ENCODE measurements around the gene RABEP2.
"Not testable (repeated sequence)": the region's sequence is repeated elsewhere in the genome, so short reads cannot be mapped to it uniquely, and the experiment has no call there.

RABEP2 gene

DNA sequence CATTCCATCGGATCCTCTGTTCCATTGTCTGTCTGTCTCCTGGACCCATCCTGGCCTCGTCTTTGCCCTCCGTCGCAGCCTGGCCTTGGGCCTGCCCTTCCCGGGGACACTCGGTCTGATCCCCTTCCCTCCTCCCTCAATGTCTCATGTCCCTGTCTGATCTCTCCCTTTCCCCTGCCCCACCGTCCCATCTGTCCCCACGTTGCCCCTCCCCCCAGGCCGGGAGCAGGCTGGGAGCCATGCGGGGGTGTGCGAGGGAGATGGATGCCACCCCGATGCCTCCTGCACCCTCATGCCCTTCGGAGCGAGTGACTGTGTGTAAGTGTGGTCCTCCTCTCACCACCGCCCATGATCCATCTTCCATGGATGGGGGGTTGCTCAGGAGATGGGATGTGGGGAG is 52.1 kb downstream of the RABEP2 start:
- no peak for DNase-seq
- peaks cover 64% of the 10 kb centered on the region for H3K36me3 Mint-ChIP-seq (ENCODE audit: low read depth)
- H3K9me3 Mint-ChIP-seq: no peaks in the 10 kb centered on the region
- no peak overlapping the region for H3K4me3 Mint-ChIP-seq
- H3K27ac Mint-ChIP-seq: no peak overlapping the region
- H3K4me1 Mint-ChIP-seq (ENCODE audit: low read depth): peaks cover 2% of the 10 kb centered on the region
- H3K27me3 Mint-ChIP-seq: no peaks in the 10 kb centered on the region

DNA sequence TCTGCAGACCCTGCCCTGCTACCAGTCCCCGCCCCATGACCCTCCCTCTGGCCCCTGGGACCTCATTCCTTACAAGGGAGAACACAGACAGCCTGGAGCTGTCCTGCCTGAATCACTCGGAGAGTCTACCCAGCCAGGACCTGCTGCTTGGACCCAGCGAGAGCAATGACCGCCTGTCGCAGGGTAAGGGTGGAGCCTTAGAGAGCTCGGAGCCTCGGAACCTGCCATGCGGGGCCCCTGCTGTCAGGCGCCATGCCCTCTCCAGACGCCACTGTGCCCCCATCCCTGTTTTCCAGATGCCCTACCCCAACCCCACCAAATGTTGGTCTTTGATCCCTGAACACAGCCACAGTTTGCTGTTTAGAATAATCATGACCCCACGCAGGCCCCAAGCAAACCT is 55.8 kb downstream of the RABEP2 start:
- H3K27me3 Mint-ChIP-seq: no peaks in the 10 kb centered on the region
- no peaks in the 10 kb centered on the region for H3K9me3 Mint-ChIP-seq
- H3K4me3 Mint-ChIP-seq: no peak overlapping the region
- no peak overlapping the region for H3K27ac Mint-ChIP-seq
- H3K36me3 Mint-ChIP-seq (ENCODE audit: low read depth): peaks cover 81% of the 10 kb centered on the region
- H3K4me1 Mint-ChIP-seq (ENCODE audit: low read depth): peaks cover 22% of the 10 kb centered on the region
- DNase-seq: no peak

- not testable (repeated sequence) for H3K4me3 Mint-ChIP-seq, H3K27me3 Mint-ChIP-seq, DNase-seq, H3K9me3 Mint-ChIP-seq, H3K27ac Mint-ChIP-seq
- Mint-ChIP-seq H3K36me3 (ENCODE audit: low read depth) (peaks cover 77% of the 10 kb centered on the region), H3K4me1 (ENCODE audit: low read depth) (peaks cover 24% of the 10 kb centered on the region)
These were observed 57.4 kb downstream of the RABEP2 start for GRCh38 chr16:28867646-28868045.

DNA sequence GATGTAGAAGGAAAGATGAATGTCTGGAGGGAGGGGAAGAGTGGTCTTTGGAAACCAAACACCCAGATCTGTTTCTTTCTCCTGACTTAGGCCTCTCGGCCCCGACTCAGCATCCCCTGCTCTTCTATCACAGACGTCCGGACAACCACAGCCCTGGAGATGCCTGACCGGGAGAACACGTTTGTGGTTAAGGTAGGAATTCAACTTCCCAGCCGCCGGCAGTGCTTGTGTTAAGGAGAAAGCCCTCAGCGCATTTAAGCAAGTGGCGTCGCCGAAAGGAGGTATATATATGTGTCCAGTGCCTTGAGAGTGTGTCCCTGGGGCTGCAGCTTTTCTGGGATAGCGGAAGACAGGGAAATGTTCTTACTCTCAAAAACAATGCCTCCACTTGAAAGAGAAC is 57.8 kb downstream of the RABEP2 start:
- peaks cover 72% of the 10 kb centered on the region for H3K36me3 Mint-ChIP-seq (ENCODE audit: low read depth)
- H3K27ac Mint-ChIP-seq: peak overlapping the region; percentile 45
- no peaks in the 10 kb centered on the region for H3K9me3 Mint-ChIP-seq
- H3K27me3 Mint-ChIP-seq: no peaks in the 10 kb centered on the region
- no peak for DNase-seq
- H3K4me1 Mint-ChIP-seq (ENCODE audit: low read depth): peaks cover 24% of the 10 kb centered on the region
- no peak overlapping the region for H3K4me3 Mint-ChIP-seq

- no peak for DNase-seq
- Mint-ChIP-seq H3K27ac (peak overlapping the region; percentile 71), H3K27me3 (no peaks in the 10 kb centered on the region), H3K4me3 (no peak overlapping the region), H3K9me3 (no peaks in the 10 kb centered on the region), H3K4me1 (ENCODE audit: low read depth) (peaks cover 30% of the 10 kb centered on the region), H3K36me3 (ENCODE audit: low read depth) (peaks cover 71% of the 10 kb centered on the region)
These were observed 58.6 kb downstream of the RABEP2 start for GRCh38 chr16:28866454-28866804.

- Mint-ChIP-seq H3K9me3 (no peaks in the 10 kb centered on the region), H3K27me3 (no peaks in the 10 kb centered on the region), H3K36me3 (ENCODE audit: low read depth) (peaks cover 66% of the 10 kb centered on the region), H3K4me3 (no peak overlapping the region), H3K4me1 (ENCODE audit: low read depth) (peaks cover 30% of the 10 kb centered on the region), H3K27ac (peak overlapping the region; percentile 99)
- DNase-seq: no peak
These were observed 59.1 kb downstream of the RABEP2 start for GRCh38 chr16:28865722-28866453.

- Mint-ChIP-seq H3K4me3 (peak overlapping the region; percentile 98), H3K4me1 (ENCODE audit: low read depth) (peaks cover 32% of the 10 kb centered on the region), H3K27me3 (no peaks in the 10 kb centered on the region), H3K36me3 (ENCODE audit: low read depth) (peaks cover 62% of the 10 kb centered on the region), H3K27ac (peak overlapping the region; percentile 99), H3K9me3 (no peaks in the 10 kb centered on the region)
- no peak for DNase-seq
These were observed 59.9 kb downstream of the RABEP2 start for GRCh38 chr16:28865001-28865688.

DNA sequence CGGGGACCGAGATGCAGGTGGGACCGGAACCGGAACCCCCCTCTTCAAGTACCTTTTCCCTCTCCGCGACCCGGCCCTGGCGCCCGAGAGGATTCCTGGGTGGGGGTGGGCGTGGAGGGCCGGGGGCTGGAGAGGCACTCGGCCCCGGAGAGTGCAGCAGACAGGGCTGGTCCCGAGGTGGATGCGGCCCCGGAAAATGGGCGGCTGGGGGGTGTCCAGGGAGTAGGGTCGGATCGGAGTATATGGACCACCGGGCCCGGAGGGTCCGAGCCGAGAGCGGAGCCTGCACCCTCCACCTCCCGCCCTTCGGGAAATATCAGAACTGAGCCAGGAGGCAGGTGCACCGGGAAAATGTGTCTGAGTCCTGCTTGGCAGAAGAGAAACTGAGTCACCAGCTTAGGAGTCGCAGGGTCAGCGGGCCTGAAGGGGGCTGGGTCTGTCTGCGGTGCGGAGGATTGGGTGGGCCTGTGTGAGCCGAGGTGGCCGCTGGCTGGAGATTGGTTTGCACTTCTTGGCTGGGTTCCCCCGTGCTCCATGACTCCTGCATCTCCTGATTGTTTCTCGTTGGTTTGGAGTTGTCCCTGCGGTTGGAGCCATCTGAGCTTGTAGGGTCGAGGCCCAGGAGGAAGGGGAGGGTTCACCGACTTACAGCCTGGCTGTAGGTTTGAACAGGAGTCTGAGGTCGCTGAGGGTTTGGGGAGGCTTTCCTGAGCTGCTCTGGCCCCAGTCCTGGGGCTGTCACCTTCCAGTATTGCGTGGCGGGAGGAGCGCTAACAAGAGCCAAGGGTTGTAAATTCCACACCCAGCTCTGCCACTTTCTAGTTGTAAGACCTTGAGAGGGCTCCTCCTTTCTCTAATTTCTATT is 60.9 kb downstream of the RABEP2 start:
- no peak for DNase-seq
- no peaks in the 10 kb centered on the region for H3K9me3 Mint-ChIP-seq
- H3K27me3 Mint-ChIP-seq: no peaks in the 10 kb centered on the region

GRCh38 chr16:28859326-28859725 is 65.7 kb downstream of the RABEP2 start:
- Mint-ChIP-seq H3K4me3 (no peak overlapping the region), H3K9me3 (no peaks in the 10 kb centered on the region), H3K36me3 (ENCODE audit: low read depth) (peaks cover 29% of the 10 kb centered on the region), H3K27me3 (no peaks in the 10 kb centered on the region), H3K4me1 (ENCODE audit: low read depth) (peaks cover 16% of the 10 kb centered on the region), H3K27ac (no peak overlapping the region)
- DNase-seq: no peak

More for the DNA sequence above, 60.9 kb downstream of the RABEP2 start:
- H3K4me1 Mint-ChIP-seq (ENCODE audit: low read depth): peaks cover 33% of the 10 kb centered on the region
- peaks cover 54% of the 10 kb centered on the region for H3K36me3 Mint-ChIP-seq (ENCODE audit: low read depth)
- H3K27ac Mint-ChIP-seq: peak overlapping the region; percentile 99
- peak overlapping the region; percentile 98 for H3K4me3 Mint-ChIP-seq

DNA sequence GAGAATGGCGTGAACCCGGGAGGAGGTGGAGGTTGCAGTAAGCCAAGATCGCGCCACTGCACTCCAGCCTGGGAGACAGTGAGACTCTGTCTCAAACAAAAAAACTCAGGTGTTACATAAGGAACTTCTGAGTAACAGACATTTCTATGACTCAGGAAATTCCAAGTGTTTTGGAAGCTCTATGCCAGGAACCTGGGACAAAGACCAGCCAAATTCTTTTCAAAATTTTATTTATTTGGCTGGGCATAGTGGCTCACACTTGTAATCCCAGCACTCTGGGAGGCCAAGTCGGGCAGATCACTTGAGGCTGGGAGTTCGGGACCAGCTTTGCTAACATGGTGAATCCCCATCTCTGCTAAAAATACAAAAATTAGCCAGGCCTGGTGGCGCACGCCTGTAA is 66.6 kb downstream of the RABEP2 start:
- Mint-ChIP-seq H3K36me3 (ENCODE audit: low read depth) (peaks cover 24% of the 10 kb centered on the region), H3K9me3 (no peaks in the 10 kb centered on the region), H3K27ac (no peak overlapping the region), H3K4me1 (ENCODE audit: low read depth) (peaks cover 14% of the 10 kb centered on the region), H3K4me3 (no peak overlapping the region), H3K27me3 (no peaks in the 10 kb centered on the region)
- no peak for DNase-seq

Measured in activated T-cell treated with anti-CD3 and anti-CD28 coated beads, Interleukin-2, amount 50 U/mL, for 24 hours (primary cell).